ENCODE data around the gene MSRB3. TPM values are rescaled to one million over a fixed set of nuclear protein-coding genes. Genes with fewer than 3 reads are reported as not detected.

MSRB3 gene
- total and polyA plus RNA-seq, 2 of the 8 experiments (the other 6 are each of a cell fraction or from before 2014, with no cell fraction given) = 0.32 to 1.2 TPM

DNA sequence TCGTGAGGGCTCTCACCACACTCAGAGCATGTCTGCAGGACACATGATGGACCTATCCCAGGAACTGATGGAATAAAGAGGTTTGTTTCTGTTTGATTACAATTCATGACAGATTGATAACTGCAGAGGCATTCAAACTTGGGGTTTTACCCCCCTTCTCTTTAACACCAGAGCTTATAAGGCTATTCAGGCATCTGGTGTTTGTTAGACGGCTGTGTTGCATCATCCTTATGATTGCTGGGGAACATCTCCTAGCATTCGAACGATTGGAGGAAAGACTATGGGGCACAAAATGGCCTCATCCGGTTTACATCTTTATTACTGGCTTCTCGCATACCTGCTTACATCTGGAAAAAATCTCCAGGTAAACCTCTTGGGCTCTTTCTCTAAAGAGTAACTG is 191.8 kb downstream of the MSRB3 start (continued):
- TF ChIP-seq RNF2 (IDR thresholded peaks at IDR 0.05; ENCODE audit: borderline replicate concordance, low read depth, low read length, missing control alignments, poor library complexity, severe bottlenecking) = no peak
